GM23338 (cell line): Measurements from ENCODE around the gene EPHB6. TPM values are rescaled to one million over a fixed set of nuclear protein-coding genes. Genes with fewer than 3 reads are reported as not detected.

Experiments used
- ATAC-seq: fragments of 200-7000 bp; cut with Tn5 transposase; 3 replicates; pipeline ENCODE4 v1.9.1; 2020
- DNase-seq: peaks from one replicate; pipeline ENCODE4 v3.0.0-alpha.2; 2015; ENCODE audit warnings: low spot score
- H2AFZ ChIP-seq: fragments of 200-600 bp; sonication (generic); 2 replicates; pipeline ENCODE4 v1.8.0; 2016; ENCODE audit warnings: antibody characterized with exemption, mild to moderate bottlenecking, moderate library complexity
- H3F3A ChIP-seq: fragments of 200-600 bp; sonication (generic); replicated peaks from 2 replicates; pipeline ENCODE4 v1.8.0; 2017; ENCODE audit warnings: antibody characterized with exemption, mixed run types, low read depth
- H3K27ac ChIP-seq: fragments of 200-600 bp; sonication (generic); 2 replicates; pipeline ENCODE4 v1.6.1; 2016; ENCODE audit warnings: low read depth
- H3K27me3 ChIP-seq: fragments of 200-600 bp; sonication (generic); 2 replicates; pipeline ENCODE4 v1.8.0; 2016; ENCODE audit warnings: mild to moderate bottlenecking, mixed run types, moderate library complexity; ENCODE audit not compliant: insufficient read depth
- H3K36me3 ChIP-seq: fragments of 200-600 bp; sonication (generic); 2 replicates; pipeline ENCODE4 v1.8.0; 2016; ENCODE audit warnings: mild to moderate bottlenecking; ENCODE audit not compliant: insufficient read depth
- H3K4me1 ChIP-seq: fragments of 200-600 bp; sonication (generic); 2 replicates; pipeline ENCODE4 v1.8.0; 2016; ENCODE audit warnings: mild to moderate bottlenecking, moderate library complexity; ENCODE audit not compliant: insufficient read depth
- H3K4me2 ChIP-seq: fragments of 200-600 bp; sonication (generic); 2 replicates; pipeline ENCODE4 v1.7.1; 2017; ENCODE audit warnings: mixed run types
- H3K4me3 ChIP-seq: fragments of 200-600 bp; sonication (generic); 2 replicates; pipeline ENCODE4 v1.6.1; 2016; ENCODE audit warnings: mixed run types
- H3K79me2 ChIP-seq: fragments of 200-600 bp; sonication (generic); replicated peaks from 2 replicates; pipeline ENCODE4 v1.8.0; 2017; ENCODE audit warnings: mild to moderate bottlenecking; ENCODE audit not compliant: insufficient read depth
- H3K9me2 ChIP-seq: fragments of 200-600 bp; sonication (generic); 2 replicates; pipeline ENCODE4 v1.8.0; 2017; ENCODE audit not compliant: insufficient read depth
- H4K20me1 ChIP-seq: fragments of 200-600 bp; sonication (generic); replicated peaks from 2 replicates; pipeline ENCODE4 v1.8.0; 2017; ENCODE audit warnings: mild to moderate bottlenecking; ENCODE audit not compliant: insufficient read depth
- H3K27ac Mint-ChIP-seq: 2 replicates; pipeline ENCODE4 v1.8.0; 2020; ENCODE audit warnings: inconsistent platforms, mild to moderate bottlenecking, moderate library complexity, mixed read lengths
- H3K27me3 Mint-ChIP-seq: 3 replicates; pipeline ENCODE4 v1.8.0; 2022; ENCODE audit warnings: low read depth, mild to moderate bottlenecking, moderate library complexity, mixed read lengths, inconsistent platforms; ENCODE audit not compliant: insufficient read depth, poor library complexity
- H3K36me3 Mint-ChIP-seq: 3 replicates; pipeline ENCODE4 v1.8.0; 2021; ENCODE audit warnings: low read depth, mild to moderate bottlenecking, inconsistent platforms, moderate library complexity, mixed read lengths
- H3K4me1 Mint-ChIP-seq: 3 replicates; pipeline ENCODE4 v1.8.0; 2020; ENCODE audit warnings: mild to moderate bottlenecking, inconsistent platforms, mixed read lengths
- H3K4me3 Mint-ChIP-seq: 3 replicates; pipeline ENCODE4 v1.8.0; 2021; ENCODE audit warnings: moderate library complexity, mild to moderate bottlenecking, inconsistent platforms, mixed read lengths
- H3K9me3 Mint-ChIP-seq: 3 replicates; pipeline ENCODE4 v1.8.0; 2020; ENCODE audit warnings: moderate library complexity, mild to moderate bottlenecking, inconsistent platforms, mixed read lengths
- CREB1 ChIP-seq: fragments of 250-450 bp; sonication (Bioruptor Pico); IDR thresholded peaks from 2 replicates; pipeline ENCODE4 v1.5.0; 2020; ENCODE audit warnings: low read depth, mild to moderate bottlenecking, moderate library complexity
- REST ChIP-seq: IDR thresholded peaks from one replicate; pipeline ENCODE4 v1.6.1; 2018; ENCODE audit warnings: antibody characterized with exemption; ENCODE audit not compliant: unreplicated experiment
- ZNF114 ChIP-seq: fragments of 250-450 bp; sonication (Bioruptor Pico); IDR thresholded peaks from 2 replicates; pipeline ENCODE4 v1.5.0; 2020; ENCODE audit warnings: mild to moderate bottlenecking, moderate library complexity
- ZNF462 ChIP-seq: fragments of 250-450 bp; sonication (Bioruptor Pico); IDR thresholded peaks from 2 replicates; pipeline ENCODE4 v1.5.0; 2020; ENCODE audit warnings: mild to moderate bottlenecking, moderate library complexity
- polyA plus RNA-seq: library from polyadenylated mRNA; unstranded; fragments of >200 nt; fragmentation: Nextera tagmentation; extraction: Ambion mirVana; gene quantifications from 2 replicates; pipeline ENCODE4 v1.2.1, GENCODE V29; 2016
- total RNA-seq: library from RNA; depleted of rRNA; stranded (reverse); fragments of >200 nt; shearing (Covaris generic); gene quantifications from 2 replicates; pipeline ENCODE4 v1.2.3, GENCODE V29; 2014

Gene EPHB6
- total and polyA plus RNA-seq, 2 experiments from 2014 or later: 20.8 to 27.5 TPM

- Histone ChIP-seq H3K4me1 (peaks cover 23% of the 10 kb centered on the region), H2AFZ (no peak overlapping the region), H3K9me2 (no peaks in the 10 kb centered on the region), H3K27ac (no peak overlapping the region), H3F3A (no peaks in the 10 kb centered on the region), H3K27me3 (no peaks in the 10 kb centered on the region), H3K4me3 (no peak overlapping the region), H3K36me3 (no peaks in the 10 kb centered on the region; the same call in none of the 2 replicates), H3K4me2 (no peak overlapping the region), H4K20me1 (no peaks in the 10 kb centered on the region), H3K79me2 (no peaks in the 10 kb centered on the region)
- Mint-ChIP-seq H3K9me3 (no peaks in the 10 kb centered on the region), H3K36me3 (peaks cover 8% of the 10 kb centered on the region; the same call in 2 of the 3 replicates), H3K4me3 (no peak overlapping the region), H3K4me1 (peaks cover 34% of the 10 kb centered on the region), H3K27me3 (peaks cover 13% of the 10 kb centered on the region), H3K27ac (no peak overlapping the region)
- DNase-seq: no peak
- TF ChIP-seq ZNF114 (CRISPR knock-in tag) (no peak), ZNF462 (CRISPR knock-in tag) (no peak), CREB1 (CRISPR knock-in tag) (no peak), REST (no peak)
- peak; percentile 11; the same call in 2 of the 3 replicates for ATAC-seq
Observed at GRCh38 chr7:142865766-142866165, 10.9 kb downstream of the EPHB6 start.
